HepG2 (cell line): Measurements from ENCODE around the gene ANKRD11. TPM values are rescaled to one million over a fixed set of nuclear protein-coding genes. Genes with fewer than 3 reads are reported as not detected.

Source experiments
- ATAC-seq: fragments of 200-7000 bp; cut with Tn5 transposase; 3 replicates; pipeline ENCODE4 v1.9.1; 2020; ENCODE audit warnings: mild to moderate bottlenecking, moderate library complexity
- BruUV-seq: library from RNA; stranded (reverse); fragments of 400-500 nt; replicated peaks from 2 replicates; lab custom pipeline; 2021; lab: Mats Ljungman, UMichigan
- CTCF ChIA-PET: fragments of 300-600 bp; formaldehyde crosslinking; extraction: SDS; loops from one replicate; lab custom pipeline; 2021; ENCODE audit warnings: low total read pairs, inconsistent platforms, low intra/inter-chr PET ratio; lab: Yijun Ruan, JAX
- POLR2A ChIA-PET: fragments of 350-600 bp; sonication (Branson Sonifier 250); formaldehyde crosslinking; loops from one replicate; lab custom pipeline; 2020; ENCODE audit warnings: antibody characterized with exemption, inconsistent platforms; lab: Yijun Ruan, JAX
- DNase-seq: peaks from one replicate; pipeline ENCODE4 v3.0.0-alpha.2; 2015; ENCODE audit warnings: low spot score
- FAIRE-seq: peaks from 3 replicates; lab custom pipeline; 2011; peaks lifted over from hg19 to GRCh38; lab: Jason Lieb, UNC
- H2AFZ ChIP-seq: one replicate; pipeline ENCODE4 v1.6.1; 2011; ENCODE audit warnings: low read length, inconsistent platforms
- H3K27ac ChIP-seq: fragments of 300-600 bp; 3 replicates; pipeline ENCODE4 v1.8.0; 2011; ENCODE audit warnings: mixed run types, mild to moderate bottlenecking, mixed read lengths, low read length, inconsistent platforms; ENCODE audit not compliant: insufficient read depth; ENCODE audit errors: extremely low read length
- H3K27me3 ChIP-seq, 2 experiments: fragments of 200-600 bp in 1 of 2; 2 replicates in 1 of 2; 3 replicates in 1 of 2; pipeline versions ENCODE4 v1.6.0 to v1.8.0; 2011; ENCODE audit warnings: low read length in 2 of 2, mild to moderate bottlenecking in 2 of 2, moderate library complexity in 2 of 2, inconsistent platforms in 1 of 2; ENCODE audit not compliant: insufficient read depth in 2 of 2, control insufficient read depth in 1 of 2
- H3K36me3 ChIP-seq, 2 experiments: fragments of 200-600 bp in 1 of 2; replicated peaks in 1 of 2; 2 replicates in 1 of 2; 3 replicates in 1 of 2; pipeline versions ENCODE4 v1.5.1 to v1.8.0; 2011; ENCODE audit warnings: low read length in 2 of 2, inconsistent platforms in 1 of 2; ENCODE audit not compliant: insufficient read depth in 2 of 2, control insufficient read depth in 1 of 2
- H3K4me1 ChIP-seq: 2 replicates; pipeline ENCODE4 v1.5.1; 2012; ENCODE audit warnings: low read length, inconsistent platforms; ENCODE audit not compliant: insufficient read depth
- H3K4me2 ChIP-seq: 2 replicates; pipeline ENCODE4 v1.6.0; 2011; ENCODE audit warnings: low read depth, low read length, inconsistent platforms
- H3K4me3 ChIP-seq, 3 experiments: fragments of 200-600 bp in 1 of 3; sonication (generic), shearing (Covaris generic) in 1 of 3; replicated peaks in 1 of 3; 2 replicates each; pipeline ENCODE4 v1.5.1; 2011 to 2016; ENCODE audit warnings: low read length in 3 of 3, inconsistent platforms in 2 of 3, low read depth in 2 of 3, mild to moderate bottlenecking in 2 of 3, control low read depth in 1 of 3, mixed read lengths in 1 of 3; ENCODE audit not compliant: insufficient read depth in 1 of 3
- H3K79me2 ChIP-seq: one replicate; pipeline ENCODE4 v1.6.1; 2011; ENCODE audit warnings: low read length, inconsistent platforms; ENCODE audit not compliant: insufficient read depth
- H3K9ac ChIP-seq: 2 replicates; pipeline ENCODE4 v1.6.0; 2011; ENCODE audit warnings: mild to moderate bottlenecking, low read depth, low read length, inconsistent platforms; ENCODE audit not compliant: insufficient read depth
- H3K9me3 ChIP-seq: 2 replicates; pipeline ENCODE4 v1.5.1; 2012; ENCODE audit warnings: mild to moderate bottlenecking, low read length
- H4K20me1 ChIP-seq: 2 replicates; pipeline ENCODE4 v1.6.0; 2011; ENCODE audit warnings: inconsistent platforms, mild to moderate bottlenecking, low read length, moderate library complexity; ENCODE audit not compliant: insufficient read depth
- AGO2 ChIP-seq: fragments of 200-400 bp; formaldehyde crosslinking; optimal IDR thresholded peaks from 2 replicates; pipeline ENCODE3; 2017; ENCODE audit warnings: mild to moderate bottlenecking, low read depth, low read length, moderate library complexity
- MATR3 ChIP-seq: sonication (generic); formaldehyde crosslinking; IDR thresholded peaks from 2 replicates; pipeline ENCODE4 v1.4.0; 2020; ENCODE audit warnings: missing genetic modification reagents
- MZF1 ChIP-seq: sonication (generic); formaldehyde crosslinking; IDR thresholded peaks from 2 replicates; pipeline ENCODE4 v1.8.1; 2023; ENCODE audit warnings: mild to moderate bottlenecking, missing genetic modification reagents, borderline replicate concordance
- POLR2AphosphoS5 ChIP-seq: IDR thresholded peaks from 2 replicates; pipeline ENCODE4 v1.6.1; 2012; ENCODE audit warnings: low read depth, low read length
- REPIN1 ChIP-seq: sonication (generic); formaldehyde crosslinking; IDR thresholded peaks from 2 replicates; pipeline ENCODE4 v1.8.0; 2022; ENCODE audit warnings: missing genetic modification reagents, low read depth, mild to moderate bottlenecking, borderline replicate concordance
- SP2 ChIP-seq: sonication (generic); formaldehyde crosslinking; IDR thresholded peaks from 2 replicates; pipeline ENCODE4 v1.5.1; 2020; ENCODE audit warnings: mild to moderate bottlenecking, missing genetic modification reagents
- SP4 ChIP-seq: sonication (generic); formaldehyde crosslinking; IDR thresholded peaks from 2 replicates; pipeline ENCODE4 v1.8.1; 2023; ENCODE audit warnings: mild to moderate bottlenecking, missing genetic modification reagents
- WGBS: methylation state at CpG from one replicate; pipeline ENCODE4 v1.1.6; 2017; ENCODE audit warnings: low lambda C conversion rate; 5-methylcytosine and 5-hydroxymethylcytosine counted together
- in situ Hi-C: cut with HindIII; loops from 2 replicates; pipeline ENCODE4 v1.10.0; 2017; ENCODE audit warnings: low pct_unique_long_range_greater_than_20kb; ENCODE audit not compliant: extremely low pct_ligation_motif_present
- intact Hi-C: fragments of 100-400 bp; cut with micrococcal nuclease; formaldehyde crosslinking; loops from one replicate; pipeline ENCODE4 v1.10.0; 2022; ENCODE audit not compliant: unreplicated experiment
- polyA plus RNA-seq, 8 experiments: library from polyadenylated mRNA; depleted of rRNA in 3 of 8; stranded (reverse) in 7 of 8; unstranded in 1 of 8; fragments of >200 nt; fragmentation: Illumina TruSeq in 4 of 8; extraction: Trizol in 4 of 8; gene quantifications; 2 replicates each; pipeline versions ENCODE4 v1.2.1 to v1.2.3, GENCODE V29; 2011 to 2016; ENCODE audit warnings: low read depth in 4 of 8, missing spikeins in 1 of 8, mixed read lengths in 1 of 8; ENCODE audit not compliant: insufficient read depth in 1 of 8
- total RNA-seq, 5 experiments: library from RNA; depleted of rRNA; stranded (reverse); fragments of >200 nt; fragmentation: Illumina TruSeq; extraction: Trizol; gene quantifications; 2 replicates each; pipeline ENCODE4 v1.2.3, GENCODE V29; 2016; ENCODE audit warnings: low read depth in 1 of 5
- TF ChIP-seq, protein P1 (sequence below): sonication (generic); formaldehyde crosslinking; IDR thresholded peaks from 2 replicates; pipeline ENCODE4 v1.4.0; 2020; ENCODE audit warnings: mild to moderate bottlenecking, missing genetic modification reagents

The ANKRD11 gene
- total and polyA plus RNA-seq, 2 of the 13 experiments (the other 11 are each of a cell fraction or from before 2014, with no cell fraction given), result 21.4 to 38.4 TPM

- TF ChIP-seq REPIN1 (CRISPR knock-in tag) (no peak), SP4 (CRISPR knock-in tag) (no peak), SP2 (CRISPR knock-in tag) (no peak)
Measured at GRCh38 chr16:89367538-89367915, 122.8 kb downstream of the ANKRD11 start (continued).

GRCh38 chr16:89366561-89367537 lies 123.5 kb downstream of the ANKRD11 start:
- ATAC-seq (no peak), DNase-seq (no peak), FAIRE-seq (no peak)
- peaks cover 15 to 27% of the 10 kb centered on the region in 2 experiments for H3K36me3 ChIP-seq
- H4K20me1 ChIP-seq, result peaks cover 98% of the 10 kb centered on the region
- intact Hi-C loops (no loop called here), in situ Hi-C loops (no loop called here)
- H3K4me3 ChIP-seq, result no peak overlapping the region
- TF ChIP-seq MATR3 (no peak), POLR2AphosphoS5 (peak; percentile 13; the same call in 1 of the 2 replicates), MZF1 (CRISPR knock-in tag) (no peak), AGO2 (peak; percentile 79)
- TF ChIP-seq, protein P1, sequence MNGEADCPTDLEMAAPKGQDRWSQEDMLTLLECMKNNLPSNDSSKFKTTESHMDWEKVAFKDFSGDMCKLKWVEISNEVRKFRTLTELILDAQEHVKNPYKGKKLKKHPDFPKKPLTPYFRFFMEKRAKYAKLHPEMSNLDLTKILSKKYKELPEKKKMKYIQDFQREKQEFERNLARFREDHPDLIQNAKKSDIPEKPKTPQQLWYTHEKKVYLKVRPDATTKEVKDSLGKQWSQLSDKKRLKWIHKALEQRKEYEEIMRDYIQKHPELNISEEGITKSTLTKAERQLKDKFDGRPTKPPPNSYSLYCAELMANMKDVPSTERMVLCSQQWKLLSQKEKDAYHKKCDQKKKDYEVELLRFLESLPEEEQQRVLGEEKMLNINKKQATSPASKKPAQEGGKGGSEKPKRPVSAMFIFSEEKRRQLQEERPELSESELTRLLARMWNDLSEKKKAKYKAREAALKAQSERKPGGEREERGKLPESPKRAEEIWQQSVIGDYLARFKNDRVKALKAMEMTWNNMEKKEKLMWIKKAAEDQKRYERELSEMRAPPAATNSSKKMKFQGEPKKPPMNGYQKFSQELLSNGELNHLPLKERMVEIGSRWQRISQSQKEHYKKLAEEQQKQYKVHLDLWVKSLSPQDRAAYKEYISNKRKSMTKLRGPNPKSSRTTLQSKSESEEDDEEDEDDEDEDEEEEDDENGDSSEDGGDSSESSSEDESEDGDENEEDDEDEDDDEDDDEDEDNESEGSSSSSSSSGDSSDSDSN (CRISPR knock-in tag), result no peak
- H2AFZ ChIP-seq, result no peak overlapping the region
- no peak overlapping the region for H3K9ac ChIP-seq
- H3K27ac ChIP-seq, result no peak overlapping the region
- WGBS, result 96% methylated on average over 36 of the region's 37 CpGs
- peaks cover 46% of the 10 kb centered on the region for H3K4me1 ChIP-seq
- ChIA-PET CTCF (no interaction called here), POLR2A (no interaction called here)
- H3K79me2 ChIP-seq, result peaks cover 97% of the 10 kb centered on the region
- no TSS peak for BruUV-seq
- H3K27me3 ChIP-seq, result no peaks in the 10 kb centered on the region
- no peaks in the 10 kb centered on the region for H3K9me3 ChIP-seq
- H3K4me2 ChIP-seq, result no peak overlapping the region
